Endothelial cell of umbilical vein (primary cell): ENCODE data around the gene PITPNM3. TPM values are rescaled to one million over a fixed set of nuclear protein-coding genes. Genes with fewer than 3 reads are reported as not detected.

Source experiments
- BruUV-seq: library from RNA; stranded (reverse); fragments of 400-500 nt; replicated peaks from 2 replicates; lab custom pipeline; 2021; lab: Mats Ljungman, UMichigan
- CTCF ChIA-PET: fragments of 300-600, 350-600 bp; sonication (Branson Sonifier 250); formaldehyde crosslinking; loops from one replicate; lab custom pipeline; 2021; ENCODE audit warnings: antibody characterized with exemption, inconsistent platforms; lab: Charles Lee
- POLR2A ChIA-PET: fragments of 300-600, 350-600 bp; sonication (Branson Sonifier 250); formaldehyde crosslinking; loops from one replicate; lab custom pipeline; 2021; ENCODE audit warnings: antibody characterized with exemption, inconsistent platforms; lab: Charles Lee
- DNase-seq: peaks from one replicate; pipeline ENCODE4 v3.0.0-alpha.2; 2011; ENCODE audit warnings: low read depth, low spot score
- FAIRE-seq: peaks from 2 replicates; lab custom pipeline; 2011; peaks lifted over from hg19 to GRCh38; lab: Jason Lieb, UNC
- H2AFZ ChIP-seq: 2 replicates; pipeline ENCODE4 v1.6.0; 2012; ENCODE audit warnings: low read depth, low read length, control low read depth, inconsistent platforms
- H3K27ac ChIP-seq: 2 replicates; pipeline ENCODE4 v1.5.1; 2011; ENCODE audit warnings: low read depth, mild to moderate bottlenecking, control low read depth, low read length, moderate library complexity; ENCODE audit not compliant: insufficient read depth
- H3K27me3 ChIP-seq, 2 experiments: 2 replicates each; pipeline versions ENCODE4 v1.6.0 to v1.6.1; 2011; ENCODE audit warnings: low read length in 2 of 2, mixed read lengths in 1 of 2; ENCODE audit not compliant: control insufficient read depth in 2 of 2, insufficient read depth in 2 of 2
- H3K36me3 ChIP-seq, 2 experiments: 2 replicates in 1 of 2; 3 replicates in 1 of 2; pipeline ENCODE4 v1.5.1; 2011; ENCODE audit warnings: low read length in 2 of 2, mild to moderate bottlenecking in 1 of 2, moderate library complexity in 1 of 2; ENCODE audit not compliant: control insufficient read depth in 2 of 2, insufficient read depth in 2 of 2; ENCODE audit errors: extremely low read depth in 1 of 2
- H3K4me1 ChIP-seq: 3 replicates; pipeline ENCODE4 v1.5.1; 2011; ENCODE audit warnings: mild to moderate bottlenecking, low read length; ENCODE audit not compliant: control insufficient read depth, insufficient read depth; ENCODE audit errors: extremely low read depth
- H3K4me2 ChIP-seq: 2 replicates; pipeline ENCODE4 v1.6.1; 2011; ENCODE audit warnings: low read length, control low read depth, mixed read lengths; ENCODE audit not compliant: insufficient read depth
- H3K4me3 ChIP-seq, 3 experiments: fragments of 200-600 bp in 1 of 3; sonication (generic), shearing (Covaris generic) in 1 of 3; replicated peaks in 1 of 3; 2 replicates each; pipeline ENCODE4 v1.5.1; 2011 to 2016; ENCODE audit warnings: control low read depth in 3 of 3, low read length in 3 of 3, mild to moderate bottlenecking in 2 of 3, inconsistent platforms in 1 of 3, low read depth in 1 of 3, moderate library complexity in 1 of 3; ENCODE audit not compliant: insufficient read depth in 1 of 3
- H3K79me2 ChIP-seq: 2 replicates; pipeline ENCODE4 v1.6.0; 2012; ENCODE audit warnings: low read length, inconsistent platforms; ENCODE audit not compliant: control insufficient read depth, insufficient read depth
- H3K9ac ChIP-seq: replicated peaks from 2 replicates; pipeline ENCODE3; 2011; ENCODE audit warnings: low read length, control low read depth; ENCODE audit not compliant: insufficient read depth; ENCODE audit errors: extremely low read depth
- H3K9me1 ChIP-seq: replicated peaks from 3 replicates; pipeline ENCODE4 v1.6.0; 2011; ENCODE audit warnings: mild to moderate bottlenecking, low read length; ENCODE audit not compliant: control insufficient read depth, insufficient read depth; ENCODE audit errors: extremely low read depth
- H3K9me3 ChIP-seq: replicated peaks from 2 replicates; pipeline ENCODE4 v1.5.1; 2012; ENCODE audit warnings: low read length, inconsistent platforms; ENCODE audit not compliant: control insufficient read depth, insufficient read depth
- H4K20me1 ChIP-seq: replicated peaks from 2 replicates; pipeline ENCODE3; 2011; ENCODE audit warnings: mild to moderate bottlenecking, low read length; ENCODE audit not compliant: control insufficient read depth, insufficient read depth; ENCODE audit errors: extremely low read depth
- EZH2 ChIP-seq: IDR thresholded peaks from 2 replicates; pipeline ENCODE4 v1.6.1; 2012; ENCODE audit warnings: borderline replicate concordance, low read depth, mild to moderate bottlenecking, moderate library complexity, low read length, inconsistent platforms; ENCODE audit not compliant: severe bottlenecking
- FOS ChIP-seq: IDR thresholded peaks from 2 replicates; pipeline ENCODE4 v1.6.1; 2011; ENCODE audit warnings: mild to moderate bottlenecking, low read length, moderate library complexity, borderline replicate concordance; ENCODE audit not compliant: insufficient read depth
- GATA2 ChIP-seq: IDR thresholded peaks from 2 replicates; pipeline ENCODE4 v1.7.0; 2011; ENCODE audit warnings: low read depth, mild to moderate bottlenecking, moderate library complexity, mixed read lengths, low read length; ENCODE audit not compliant: insufficient read length, insufficient read depth
- JUN ChIP-seq: IDR thresholded peaks from 2 replicates; pipeline ENCODE4 v1.6.1; 2011; ENCODE audit warnings: borderline replicate concordance, low read depth; ENCODE audit not compliant: insufficient read length, insufficient read depth
- MYC ChIP-seq: IDR thresholded peaks from one replicate; pipeline ENCODE4 v1.6.1; 2011; ENCODE audit warnings: mild to moderate bottlenecking, low read depth, low read length
- POLR2A ChIP-seq: IDR thresholded peaks from 2 replicates; pipeline ENCODE4 v1.6.1; 2012; ENCODE audit warnings: low read depth, mild to moderate bottlenecking, control low read depth, low read length
- POLR2AphosphoS5 ChIP-seq: IDR thresholded peaks from 2 replicates; pipeline ENCODE4 v1.6.1; 2012; ENCODE audit warnings: low read depth, mild to moderate bottlenecking, control low read depth, low read length, moderate library complexity; ENCODE audit not compliant: insufficient read depth
- dilution Hi-C: fragments of 300-500 bp; cut with MboI; formaldehyde crosslinking; loops from one replicate; pipeline ENCODE4 v1.15.0; 2019; ENCODE audit warnings: low sequenced_read_pairs; ENCODE audit not compliant: extremely low pct_ligation_motif_present
- intact Hi-C: fragments of 100-400 bp; cut with micrococcal nuclease; formaldehyde crosslinking; loops from one replicate; pipeline ENCODE4 v1.10.0; 2022
- polyA plus RNA-seq, 4 experiments: library from polyadenylated mRNA; depleted of rRNA in 3 of 4; stranded (reverse) in 3 of 4; unstranded in 1 of 4; fragments of >200 nt; gene quantifications; 2 replicates each; pipeline versions ENCODE4 v1.2.1 to v1.2.3, GENCODE V29; 2011 to 2012; ENCODE audit warnings: missing spikeins in 1 of 4
- total RNA-seq: library from RNA; stranded (reverse); gene quantifications from 2 replicates; pipeline ENCODE4 v1.2.3, GENCODE V29; 2021
- TF ChIP-seq, protein P1 (sequence below), 2 donors: IDR thresholded peaks; 1 replicate in 1 of 2; 2 replicates in 1 of 2; pipeline ENCODE4 v1.5.1; 2011; ENCODE audit warnings: low read length in 2 of 2, mild to moderate bottlenecking in 2 of 2, moderate library complexity in 2 of 2, control low read depth in 1 of 2, inconsistent platforms in 1 of 2, low read depth in 1 of 2; ENCODE audit not compliant: insufficient read depth in 1 of 2; ENCODE audit errors: extremely low read depth in 1 of 2
- TF ChIP-seq, protein P2 (sequence below): IDR thresholded peaks from 2 replicates; pipeline ENCODE4 v1.6.1; 2011; ENCODE audit not compliant: insufficient read depth, insufficient read length

Gene PITPNM3
- total and polyA plus RNA-seq, 2 donors (not counting 3 experiments of a cell fraction or from before 2014, with no cell fraction given): 1.0 to 1.9 TPM

DNA sequence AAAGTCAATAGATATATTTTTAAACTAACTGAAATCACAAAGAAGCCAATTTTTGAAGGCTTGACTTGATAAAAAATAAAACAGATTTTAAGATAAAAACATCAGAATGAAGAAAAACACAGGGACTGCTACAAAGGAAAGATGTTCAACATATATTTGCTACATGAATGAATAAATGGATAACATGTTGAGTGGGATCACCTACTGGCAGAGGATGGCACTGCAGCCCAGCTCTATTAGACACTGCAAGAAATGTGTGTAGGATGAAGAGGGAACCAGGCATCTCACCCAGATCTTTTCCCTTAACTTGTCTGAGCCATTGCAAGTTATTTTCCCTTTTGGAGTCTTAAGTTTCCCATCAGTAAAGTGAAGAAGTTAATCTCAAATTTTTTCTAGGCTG, 125.6 kb downstream of the PITPNM3 start:
- Histone ChIP-seq H3K36me3 (no peaks in the 10 kb centered on the region), H2AFZ (no peak overlapping the region), H4K20me1 (no peaks in the 10 kb centered on the region), H3K9me3 (no peaks in the 10 kb centered on the region), H3K4me1 (no peaks in the 10 kb centered on the region), H3K27me3 (no peaks in the 10 kb centered on the region), H3K27ac (no peak overlapping the region), H3K9ac (no peak overlapping the region), H3K4me3 (no peak overlapping the region), H3K79me2 (no peaks in the 10 kb centered on the region), H3K4me2 (no peak overlapping the region), H3K9me1 (no peaks in the 10 kb centered on the region)
- FAIRE-seq: no peak
- DNase-seq: no peak
- intact Hi-C loops: loop anchor here (10.0 kb wide), 1 partner anchor 1186 kb away; no protein-coding TSS in a partner anchor
- BruUV-seq: no TSS peak
- ChIA-PET POLR2A (no interaction called here), CTCF (interaction anchor here (0.8 to 1.1 kb wide), 3 partner anchors 9 to 838 kb away, joined by 3 to 4 read pairs (median 4); no protein-coding TSS in a partner anchor)
- dilution Hi-C loops: no loop called here
- TF ChIP-seq MYC: no peak
- TF ChIP-seq, protein P1, sequence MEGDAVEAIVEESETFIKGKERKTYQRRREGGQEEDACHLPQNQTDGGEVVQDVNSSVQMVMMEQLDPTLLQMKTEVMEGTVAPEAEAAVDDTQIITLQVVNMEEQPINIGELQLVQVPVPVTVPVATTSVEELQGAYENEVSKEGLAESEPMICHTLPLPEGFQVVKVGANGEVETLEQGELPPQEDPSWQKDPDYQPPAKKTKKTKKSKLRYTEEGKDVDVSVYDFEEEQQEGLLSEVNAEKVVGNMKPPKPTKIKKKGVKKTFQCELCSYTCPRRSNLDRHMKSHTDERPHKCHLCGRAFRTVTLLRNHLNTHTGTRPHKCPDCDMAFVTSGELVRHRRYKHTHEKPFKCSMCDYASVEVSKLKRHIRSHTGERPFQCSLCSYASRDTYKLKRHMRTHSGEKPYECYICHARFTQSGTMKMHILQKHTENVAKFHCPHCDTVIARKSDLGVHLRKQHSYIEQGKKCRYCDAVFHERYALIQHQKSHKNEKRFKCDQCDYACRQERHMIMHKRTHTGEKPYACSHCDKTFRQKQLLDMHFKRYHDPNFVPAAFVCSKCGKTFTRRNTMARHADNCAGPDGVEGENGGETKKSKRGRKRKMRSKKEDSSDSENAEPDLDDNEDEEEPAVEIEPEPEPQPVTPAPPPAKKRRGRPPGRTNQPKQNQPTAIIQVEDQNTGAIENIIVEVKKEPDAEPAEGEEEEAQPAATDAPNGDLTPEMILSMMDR (IDR thresholded peaks at IDR 0.05; ENCODE audit: extremely low read depth in 1 of 2, insufficient read depth in 1 of 2, low read depth in 1 of 2, low read length in 2 of 2): peak; percentile 20 to 35

DNA sequence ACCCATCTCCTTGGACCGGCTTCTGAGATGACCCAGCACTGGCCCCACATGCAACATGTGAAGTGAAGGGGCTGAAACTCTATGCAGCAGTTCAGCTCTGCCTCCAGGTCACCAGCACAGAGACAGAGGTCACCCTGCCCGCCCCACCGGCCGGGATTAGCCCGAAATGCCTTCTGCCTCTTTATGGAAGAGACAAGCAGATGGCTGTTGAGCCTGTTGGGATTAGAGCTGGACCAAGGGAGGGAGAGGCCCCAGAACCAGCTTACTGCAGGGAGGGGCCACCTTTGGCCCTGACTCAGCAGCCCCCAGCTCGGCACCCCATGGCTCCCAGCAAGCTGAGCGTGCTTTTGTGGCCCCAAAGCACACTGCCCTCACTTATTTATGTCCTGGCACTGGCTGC, 127.1 kb downstream of the PITPNM3 start:
- POLR2A ChIA-PET: no interaction called here

More for the DNA sequence above, 127.1 kb downstream of the PITPNM3 start:
- CTCF ChIA-PET: interaction anchor here (1.9 to 2.2 kb wide), 2 partner anchors 722 to 842 kb away, joined by 6 to 10 read pairs; no protein-coding TSS in a partner anchor
- Histone ChIP-seq H4K20me1 (no peaks in the 10 kb centered on the region), H3K4me3 (no peak overlapping the region), H3K4me2 (no peak overlapping the region), H3K9ac (no peak overlapping the region), H3K27me3 (no peaks in the 10 kb centered on the region), H3K79me2 (no peaks in the 10 kb centered on the region), H3K9me1 (no peaks in the 10 kb centered on the region), H2AFZ (no peak overlapping the region), H3K4me1 (no peaks in the 10 kb centered on the region), H3K9me3 (no peaks in the 10 kb centered on the region), H3K36me3 (no peaks in the 10 kb centered on the region), H3K27ac (no peak overlapping the region)
- FAIRE-seq (no peak), DNase-seq (no peak)
- TF ChIP-seq FOS (no peak), MYC (no peak), JUN (no peak), POLR2A (no peak), EZH2 (no peak), POLR2AphosphoS5 (no peak), GATA2 (no peak)
- TF ChIP-seq, protein P2, sequence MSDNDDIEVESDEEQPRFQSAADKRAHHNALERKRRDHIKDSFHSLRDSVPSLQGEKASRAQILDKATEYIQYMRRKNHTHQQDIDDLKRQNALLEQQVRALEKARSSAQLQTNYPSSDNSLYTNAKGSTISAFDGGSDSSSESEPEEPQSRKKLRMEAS: no peak
- TF ChIP-seq, protein P1 (IDR thresholded peaks at IDR 0.05; ENCODE audit: extremely low read depth in 1 of 2, insufficient read depth in 1 of 2, low read depth in 1 of 2, low read length in 2 of 2): no peak
- BruUV-seq: no TSS peak
- intact Hi-C loops (no loop called here), dilution Hi-C loops (no loop called here)
